GM21529 (cell line): ENCODE data around the gene GLRX2.

Experiments used
- ATAC-seq: cut with Tn5 transposase; IDR thresholded peaks from one replicate; pipeline ENCODE4 v1.9.1; 2021; ENCODE audit not compliant: unreplicated experiment

Gene GLRX2

GRCh38 chr1:193113258-193113991 lies 8.2 kb upstream of the GLRX2 start:
- ATAC-seq: no peak

GRCh38 chr1:193111641-193112090 lies 6.5 kb upstream of the GLRX2 start:
- no peak for ATAC-seq

DNA sequence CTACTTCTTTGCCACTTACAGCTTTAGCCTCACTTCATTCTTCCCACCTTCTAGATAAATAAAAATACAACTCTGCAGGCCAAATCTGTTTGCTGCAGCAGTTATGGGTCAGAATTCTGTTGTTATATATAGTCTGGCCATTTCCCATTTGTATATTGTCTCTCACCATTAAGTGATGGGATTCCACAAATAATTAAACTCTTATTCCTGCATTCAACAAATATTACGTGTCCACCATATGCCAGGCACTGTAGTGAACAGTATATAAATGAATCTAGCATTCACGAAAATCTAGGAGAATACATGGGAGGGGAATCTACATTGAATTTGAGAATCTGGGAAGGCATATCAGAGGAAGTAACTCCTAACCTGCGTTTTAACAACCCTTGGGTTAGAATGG lies 5.7 kb upstream of the GLRX2 start:
- ATAC-seq: no peak

- no peak for ATAC-seq
These were observed 5.0 kb upstream of the GLRX2 start for GRCh38 chr1:193110246-193110645.

GRCh38 chr1:193109619-193110018 lies 4.4 kb upstream of the GLRX2 start:
- no peak for ATAC-seq

- ATAC-seq: no peak
These were observed 3.3 kb upstream of the GLRX2 start for GRCh38 chr1:193108471-193108870.

- ATAC-seq: no peak
These were observed 585 bp upstream of the GLRX2 start for GRCh38 chr1:193105821-193106177.

DNA sequence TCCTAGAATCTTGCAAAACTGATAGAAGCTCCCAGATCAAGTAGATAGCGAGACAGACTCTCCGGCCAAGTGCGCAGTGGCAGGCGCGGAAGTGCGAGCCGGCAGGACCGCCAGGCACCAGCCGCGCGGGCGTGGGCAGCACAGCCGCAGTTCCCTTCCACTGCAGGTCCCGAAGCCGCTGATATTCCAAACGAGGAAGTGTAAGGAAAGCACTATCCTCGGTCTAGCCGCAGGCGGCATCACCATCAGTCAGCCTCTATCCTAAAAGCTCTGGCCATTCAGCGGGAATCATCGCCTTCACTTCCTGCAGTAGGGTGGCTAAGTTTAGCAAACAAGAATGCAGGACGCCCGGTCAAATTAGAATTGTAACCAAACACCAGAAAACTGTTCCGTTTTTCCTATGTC lies 710 bp downstream of the GLRX2 start:
- ATAC-seq: peak; percentile 39

DNA sequence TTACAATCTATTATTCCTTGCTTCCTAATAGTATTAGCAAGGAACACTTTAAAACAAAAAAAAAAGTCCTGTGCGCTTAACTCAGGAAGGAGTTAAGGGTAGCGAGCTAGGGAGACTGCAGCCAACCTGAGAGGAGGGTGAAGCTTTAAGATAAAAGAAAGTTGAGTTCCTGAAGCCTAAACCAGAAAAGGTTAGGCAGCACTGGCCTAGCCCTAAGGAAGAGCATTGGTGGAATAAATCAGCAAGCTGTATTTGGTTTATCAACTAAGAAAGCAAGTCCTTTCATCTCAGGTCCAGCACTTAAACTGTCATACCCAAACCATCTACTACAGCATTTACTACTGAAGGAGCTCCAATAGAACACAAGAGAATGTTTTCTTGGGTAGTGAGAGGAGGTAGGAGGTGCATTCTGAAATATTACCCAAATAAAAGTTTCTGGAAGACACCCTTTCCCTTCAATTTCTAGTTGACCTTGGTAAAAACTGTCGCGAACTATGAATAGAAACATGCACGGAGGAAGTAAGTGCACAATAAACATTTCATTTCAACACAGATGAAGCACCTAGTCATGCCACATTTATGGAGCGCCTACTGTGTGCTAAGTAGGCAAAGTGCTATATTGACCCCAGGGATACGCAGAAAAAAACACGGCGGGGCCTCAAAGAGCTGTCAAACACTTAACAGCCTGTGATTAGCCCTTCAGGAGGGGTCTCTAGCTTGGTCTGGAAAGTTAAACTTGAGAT lies 1.3 kb downstream of the GLRX2 start:
- no peak for ATAC-seq

DNA sequence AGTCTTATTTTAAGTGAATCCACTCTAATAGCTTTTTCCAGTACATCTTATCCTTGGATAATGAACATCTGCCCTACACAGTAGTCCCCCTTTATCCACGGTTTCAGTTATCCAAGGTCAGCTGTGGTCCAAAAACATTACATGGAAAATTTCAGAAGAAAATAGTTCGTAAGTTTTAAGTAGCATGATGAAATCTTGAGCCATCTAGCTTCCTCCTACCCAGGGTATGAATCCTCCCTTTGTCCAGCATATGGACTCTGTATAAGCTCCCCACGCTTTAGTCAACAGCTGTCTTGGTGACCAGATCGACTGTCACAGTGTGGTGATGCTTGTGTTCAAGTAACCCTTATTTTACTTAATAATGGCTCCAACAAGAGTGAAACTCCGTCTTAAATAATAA lies 2.6 kb downstream of the GLRX2 start:
- ATAC-seq: no peak

GRCh38 chr1:193094112-193094511 lies 11.1 kb downstream of the GLRX2 start:
- ATAC-seq: no peak

DNA sequence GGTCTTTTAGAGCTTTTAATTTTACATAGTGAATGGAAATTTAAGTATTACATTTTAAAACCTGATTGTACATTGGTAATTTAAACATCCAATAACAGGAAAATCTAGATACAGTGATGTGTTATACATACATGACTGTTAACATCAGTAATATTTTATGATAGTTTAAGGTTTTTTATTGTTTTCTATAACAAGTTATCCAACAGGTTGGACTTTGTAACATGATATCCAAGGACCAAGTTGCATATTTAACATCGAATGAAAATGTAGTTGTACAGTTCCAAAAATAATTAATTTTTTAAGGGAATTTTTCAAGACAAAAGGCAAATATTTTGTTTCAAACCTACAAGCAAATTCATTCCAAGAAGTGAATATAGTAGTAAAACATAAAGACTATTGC lies 14.3 kb downstream of the GLRX2 start:
- no peak for ATAC-seq

GRCh38 chr1:193087893-193088292 lies 17.3 kb downstream of the GLRX2 start:
- ATAC-seq: no peak

GRCh38 chr1:193086342-193086741 lies 18.9 kb downstream of the GLRX2 start:
- no peak for ATAC-seq

DNA sequence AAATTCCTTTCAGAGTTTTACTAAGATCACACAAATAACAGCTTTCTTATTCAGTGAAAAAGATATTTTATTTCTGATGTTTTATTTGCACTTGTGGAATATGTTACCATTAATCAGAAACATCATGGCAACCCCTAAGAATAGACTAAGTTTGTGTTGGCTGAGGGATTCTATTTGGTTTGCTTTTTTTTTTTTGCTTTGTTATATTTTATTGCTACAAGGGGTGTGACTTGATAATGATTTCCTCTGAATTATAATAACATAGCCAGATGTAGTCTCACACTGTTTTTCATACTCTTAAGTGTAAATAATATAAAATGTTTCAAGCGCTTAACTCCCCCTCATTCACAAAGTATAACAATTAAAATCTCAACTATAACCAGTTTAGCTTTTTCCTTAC lies 20.0 kb downstream of the GLRX2 start:
- ATAC-seq: no peak

GRCh38 chr1:193083365-193084088 lies 21.7 kb downstream of the GLRX2 start:
- peak; percentile 97 for ATAC-seq

GRCh38 chr1:193079187-193079586 lies 26.0 kb downstream of the GLRX2 start:
- ATAC-seq: no peak

- ATAC-seq: no peak
These were observed 27.2 kb downstream of the GLRX2 start for GRCh38 chr1:193077991-193078390.

GRCh38 chr1:193070942-193071341 lies 34.3 kb downstream of the GLRX2 start:
- peak; percentile 63 for ATAC-seq

- ATAC-seq: peak; percentile 31
These were observed 34.8 kb downstream of the GLRX2 start for GRCh38 chr1:193070386-193070753.

DNA sequence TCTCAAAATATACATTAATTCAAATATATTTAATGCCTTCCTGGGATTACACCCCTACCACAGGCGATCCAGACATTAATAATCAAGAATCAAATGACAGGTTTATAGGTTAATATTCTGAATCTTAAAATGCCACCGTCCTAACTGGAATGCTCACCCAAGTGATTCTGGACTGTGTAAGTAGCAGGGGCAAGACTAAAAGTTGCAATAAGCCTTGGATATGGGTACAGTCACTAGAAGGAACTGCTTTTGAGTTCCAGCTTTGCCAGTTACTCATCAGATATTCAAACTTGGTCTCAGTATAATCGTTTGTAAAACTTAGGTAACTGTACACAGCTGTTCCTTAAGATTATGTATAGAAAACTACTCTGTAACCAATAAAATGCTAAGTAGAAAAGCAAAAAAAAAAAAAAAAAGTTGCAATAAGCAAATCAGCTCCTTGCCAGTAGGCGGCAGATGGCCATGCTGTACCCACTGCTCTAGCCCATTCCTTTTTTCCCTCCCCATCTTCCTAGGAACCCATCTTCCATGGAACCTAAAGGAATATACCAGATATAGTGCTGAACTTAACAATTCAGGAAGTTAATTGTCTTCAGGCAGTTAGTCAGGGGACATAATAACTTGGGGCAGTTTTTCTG lies 35.3 kb downstream of the GLRX2 start:
- ATAC-seq: no peak
